ENCODE measurements around the gene SFTPB. TPM values are rescaled to one million over a fixed set of nuclear protein-coding genes. Genes with fewer than 3 reads are reported as not detected.
A peak's percentile ranks its signal among the peaks of the same experiment; 100 is the strongest.

The SFTPB gene
- total RNA-seq, 3 donors from 2014 or later = 1.3 to 2.2 TPM; not detected in 1

- ATAC-seq (peak; percentile 99), DNase-seq (peak; percentile 88 to 94 (median 90))
- intact Hi-C loops (cut with DNase I, micrococcal nuclease) = no loop called here
- Histone ChIP-seq H3K36me3 (ENCODE audit: low read depth) (no peaks in the 10 kb centered on the region), H3K9me3 (no peaks in the 10 kb centered on the region), H3K4me3 (no peak overlapping the region), H3K4me1 (ENCODE audit: low read depth) (no peaks in the 10 kb centered on the region)
- peak; percentile 99 for TF ChIP-seq CTCF (IDR thresholded peaks at IDR 0.05)
Measured at GRCh38 chr2:85678794-85679672, 11.0 kb upstream of the SFTPB start.

- H3K4me3 ChIP-seq = no peak overlapping the region
- no peak for ATAC-seq
- TF ChIP-seq CTCF (IDR thresholded peaks at IDR 0.05) = no peak
- DNase-seq = no peak
- intact Hi-C loops (cut with DNase I, micrococcal nuclease) = no loop called here
- no peaks in the 10 kb centered on the region for H3K36me3 ChIP-seq (ENCODE audit: low read depth)
- H3K9me3 ChIP-seq = no peaks in the 10 kb centered on the region
- H3K4me1 ChIP-seq (ENCODE audit: low read depth) = no peaks in the 10 kb centered on the region
Measured at GRCh38 chr2:85678377-85678776, 10.4 kb upstream of the SFTPB start.

DNA sequence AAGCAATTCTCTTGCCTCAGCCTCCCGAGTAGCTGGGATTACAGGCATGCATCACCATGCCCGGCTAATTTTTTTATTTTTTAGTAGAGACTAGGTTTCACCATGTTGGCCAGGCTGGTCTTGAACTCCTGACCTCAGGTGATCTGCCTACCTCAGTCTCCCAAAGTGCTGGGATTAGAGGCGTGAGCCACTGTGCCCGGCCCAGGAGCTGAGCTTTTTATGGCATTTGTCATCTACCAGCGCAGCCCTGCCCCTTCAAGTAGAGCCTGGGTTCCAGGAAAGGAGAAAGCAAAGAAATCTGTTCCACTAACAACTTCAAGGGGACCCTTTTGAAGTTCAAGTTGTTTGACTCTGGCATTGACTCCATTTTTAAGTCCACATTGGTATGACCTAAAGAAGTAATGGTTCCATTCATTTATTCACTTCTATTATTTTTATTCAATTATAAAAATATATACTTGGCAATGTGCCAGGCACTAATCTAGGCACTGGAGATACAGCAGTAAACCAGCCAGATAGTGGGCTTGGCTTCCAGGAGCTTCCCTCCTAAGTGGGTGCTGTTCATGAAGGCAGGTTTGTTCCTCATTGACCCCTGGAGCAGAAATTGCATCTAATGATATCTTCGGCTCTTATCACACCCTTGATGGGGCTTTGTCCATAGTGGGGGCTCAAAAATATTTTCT, 8.0 kb upstream of the SFTPB start:
- Histone ChIP-seq H3K9me3 (no peaks in the 10 kb centered on the region), H3K4me3 (no peak overlapping the region), H3K4me1 (ENCODE audit: low read depth) (no peaks in the 10 kb centered on the region), H3K36me3 (ENCODE audit: low read depth) (no peaks in the 10 kb centered on the region)
- ATAC-seq (no peak), DNase-seq (no peak)
- intact Hi-C loops (cut with DNase I, micrococcal nuclease) = no loop called here
- TF ChIP-seq CTCF (IDR thresholded peaks at IDR 0.05) = no peak

GRCh38 chr2:85675427-85675826, 7.4 kb upstream of the SFTPB start:
- ATAC-seq = no peak
- no peaks in the 10 kb centered on the region for H3K9me3 ChIP-seq
- no peaks in the 10 kb centered on the region for H3K36me3 ChIP-seq (ENCODE audit: low read depth)
- DNase-seq = no peak
- intact Hi-C loops (cut with DNase I, micrococcal nuclease) = no loop called here
- no peak for TF ChIP-seq CTCF (IDR thresholded peaks at IDR 0.05)
- no peak overlapping the region for H3K4me3 ChIP-seq
- H3K4me1 ChIP-seq (ENCODE audit: low read depth) = no peaks in the 10 kb centered on the region

- DNase-seq = no peak
- H3K4me3 ChIP-seq = no peak overlapping the region
- ATAC-seq = no peak
- no peaks in the 10 kb centered on the region for H3K36me3 ChIP-seq (ENCODE audit: low read depth)
- no peaks in the 10 kb centered on the region for H3K4me1 ChIP-seq (ENCODE audit: low read depth)
- no peak for TF ChIP-seq CTCF (IDR thresholded peaks at IDR 0.05)
- no peaks in the 10 kb centered on the region for H3K9me3 ChIP-seq
- intact Hi-C loops (cut with DNase I, micrococcal nuclease) = no loop called here
Measured at GRCh38 chr2:85674417-85674816, 6.4 kb upstream of the SFTPB start.
